Measurements from ENCODE around the gene ORM1. TPM values are rescaled to one million over a fixed set of nuclear protein-coding genes. Genes with fewer than 3 reads are reported as not detected.

ORM1 gene
- total RNA-seq, 1 experiment from 2014 or later: 4.4 TPM

GRCh38 chr9:114365194-114365593 is 42.3 kb downstream of the ORM1 start:
- Histone ChIP-seq H3K18ac (ENCODE audit: insufficient read length, low read depth, low read length) (no peak overlapping the region), H3K27me3 (ENCODE audit: insufficient read depth, low read length) (no peaks in the 10 kb centered on the region), H2BK15ac (ENCODE audit: low read depth, low read length) (no peak overlapping the region), H2BK120ac (ENCODE audit: low read depth, low read length, poor library complexity, severe bottlenecking) (no peak overlapping the region), H3K27ac (ENCODE audit: insufficient read length, low read depth, low read length) (no peak overlapping the region), H2BK5ac (ENCODE audit: insufficient read length, low read length) (no peak overlapping the region), H4K5ac (ENCODE audit: insufficient read length, low read depth, low read length) (no peak overlapping the region), H3K56ac (ENCODE audit: insufficient read length, low read depth, low read length) (no peak overlapping the region), H3K9ac (ENCODE audit: extremely low read depth, insufficient read length, low read length) (no peak overlapping the region), H3K79me1 (ENCODE audit: insufficient read depth, low read depth, low read length, poor library complexity, severe bottlenecking) (no peaks in the 10 kb centered on the region), H4K20me1 (ENCODE audit: control insufficient read depth, insufficient read depth, insufficient read length) (no peaks in the 10 kb centered on the region), H2BK12ac (ENCODE audit: insufficient read length, low read depth, low read length) (no peak overlapping the region), H2AFZ (ENCODE audit: low read length) (no peak overlapping the region), H4K8ac (replicated peaks; ENCODE audit: insufficient read length, low read depth, low read length) (no peak overlapping the region), H3K23me2 (ENCODE audit: insufficient read length, low read depth, low read length, poor library complexity, severe bottlenecking) (peaks cover 5% of the 10 kb centered on the region), H3K23ac (ENCODE audit: insufficient read length, low read depth, low read length) (no peak overlapping the region), H2BK20ac (ENCODE audit: low read depth, low read length, poor library complexity, severe bottlenecking) (no peak overlapping the region), H4K91ac (ENCODE audit: insufficient read length, low read depth, low read length) (no peak overlapping the region), H3K4me1 (ENCODE audit: insufficient read depth, low read length) (peaks cover 9% of the 10 kb centered on the region; the same call in 1 of the 2 replicates), H3T11ph (ENCODE audit: low read length) (no peak overlapping the region), H3K4ac (ENCODE audit: low read depth, low read length) (no peak overlapping the region), H3K79me2 (ENCODE audit: insufficient read depth, low read length) (0 out of 2 replicates have a peak, but pooled peaks cover 3% of the 10 kb centered on the region), H3K14ac (ENCODE audit: insufficient read depth, low read length) (no peak overlapping the region), H3K4me2 (ENCODE audit: insufficient read depth, insufficient read length, low read length) (no peak overlapping the region), H2AK5ac (ENCODE audit: insufficient read length, low read length) (no peak overlapping the region), H3K9me3 (ENCODE audit: control insufficient read depth, low read depth, low read length) (no peaks in the 10 kb centered on the region)
- H3K27ac Mint-ChIP-seq: no peak overlapping the region
- no peak for DNase-seq
- H3K27me3 Mint-ChIP-seq (ENCODE audit: low read depth): no peaks in the 10 kb centered on the region
- WGBS (ENCODE audit: extremely low coverage, insufficient read length, low lambda C conversion rate): no CpG with 5 or more reads among the region's 2 CpGs
- no peak for TF ChIP-seq CTCF (conservative IDR thresholded peaks at IDR 0.05)
- no peak overlapping the region for H3K4me3 Mint-ChIP-seq
- peaks cover 46 to 53% (median 47%) of the 10 kb centered on the region in 3 experiments for H3K36me3 Mint-ChIP-seq (ENCODE audit: insufficient read depth in 1 of 3, low read depth in 3 of 3)
- H3K9me3 Mint-ChIP-seq: no peaks in the 10 kb centered on the region
- H3K4me1 Mint-ChIP-seq: peaks cover 8 to 10% of the 10 kb centered on the region in 2 experiments
